HG03558 (cell line): ENCODE data around the gene PRMT1.
"Not testable (repeated sequence)": the region's sequence is repeated elsewhere in the genome, so short reads cannot be mapped to it uniquely, and the experiment has no call there.

Experiments
- ATAC-seq: cut with Tn5 transposase; IDR thresholded peaks from one replicate; pipeline ENCODE4 v1.9.1; 2021; ENCODE audit warnings: moderate number of reproducible peaks; ENCODE audit not compliant: unreplicated experiment; ENCODE audit errors: extremely low read depth

The PRMT1 gene

GRCh38 chr19:49677231-49677900, at the start of gene PRMT1:
Gene PRMT1, plus strand, starts transcription at chr19:49677271. Its CDS starts 10 bp downstream, at chr19:49677281.
- no peak for ATAC-seq

GRCh38 chr19:49629659-49630058, 47.4 kb upstream of the PRMT1 start:
- no peak for ATAC-seq

- no peak for ATAC-seq
Measured at GRCh38 chr19:49631014-49631588, 46.0 kb upstream of the PRMT1 start.

- ATAC-seq = no peak
Measured at GRCh38 chr19:49631610-49632192, 45.4 kb upstream of the PRMT1 start.

- no peak for ATAC-seq
Measured at GRCh38 chr19:49632576-49632975, 44.5 kb upstream of the PRMT1 start.

- not testable (repeated sequence) for ATAC-seq
Measured at GRCh38 chr19:49633273-49633672, 43.8 kb upstream of the PRMT1 start.

- no peak for ATAC-seq
Measured at GRCh38 chr19:49635530-49636232, 41.4 kb upstream of the PRMT1 start.

GRCh38 chr19:49636233-49636932, 40.7 kb upstream of the PRMT1 start:
- ATAC-seq = no peak

- ATAC-seq = no peak
Measured at GRCh38 chr19:49637821-49638738, 39.0 kb upstream of the PRMT1 start.

- ATAC-seq = no peak
Measured at GRCh38 chr19:49639401-49640112, 37.5 kb upstream of the PRMT1 start.

GRCh38 chr19:49640113-49640898, 36.8 kb upstream of the PRMT1 start, which contains the start of gene RRAS:
Gene RRAS, minus strand, starts transcription at chr19:49640143. Its CDS starts 45 bp downstream, at chr19:49640098.
- peak; percentile 39 for ATAC-seq

GRCh38 chr19:49641688-49642491, 35.2 kb upstream of the PRMT1 start, which contains the start of gene SCAF1:
Gene SCAF1, plus strand, starts transcription at chr19:49642209. Its CDS starts 2,818 bp downstream, at chr19:49645027.
- ATAC-seq = peak; percentile 30

GRCh38 chr19:49642492-49643035, 34.5 kb upstream of the PRMT1 start:
- no peak for ATAC-seq

- ATAC-seq = no peak
Measured at GRCh38 chr19:49643466-49643865, 33.6 kb upstream of the PRMT1 start.

GRCh38 chr19:49645592-49645991, 31.5 kb upstream of the PRMT1 start:
- no peak for ATAC-seq

- ATAC-seq = no peak
Measured at GRCh38 chr19:49645995-49646394, 31.1 kb upstream of the PRMT1 start.

- no peak for ATAC-seq
Measured at GRCh38 chr19:49646586-49646985, 30.5 kb upstream of the PRMT1 start.
